ENCODE data around the gene NUDT6. TPM values are rescaled to one million over a fixed set of nuclear protein-coding genes. Genes with fewer than 3 reads are reported as not detected.

Gene NUDT6
- total and polyA plus RNA-seq, 2 experiments from 2014 or later = 5.6 to 11.0 TPM

DNA sequence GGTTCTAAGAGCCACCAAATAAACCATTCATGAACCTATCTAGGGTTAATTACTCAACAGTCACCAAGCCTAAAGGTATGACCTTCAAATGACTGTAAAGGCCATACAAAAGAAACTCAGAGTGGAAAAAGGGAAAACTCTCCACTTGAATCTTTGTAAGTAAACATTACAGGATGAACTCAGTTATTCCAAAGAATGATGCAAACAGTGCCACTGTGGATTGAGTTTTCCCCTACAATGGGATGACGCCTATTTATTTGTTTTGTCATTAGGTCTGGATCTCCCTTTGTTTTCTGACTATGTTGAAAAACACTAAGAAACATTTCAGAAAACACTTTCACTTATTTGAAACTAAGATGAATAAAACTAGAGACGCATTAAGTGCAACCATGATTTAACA lies 12.7 kb downstream of the NUDT6 start:
- Histone ChIP-seq H3K27ac (no peak overlapping the region), H3K36me3 (replicated peaks; ENCODE audit: insufficient read depth, low read depth) (no peaks in the 10 kb centered on the region), H3K4me1 (ENCODE audit: insufficient read depth) (no peaks in the 10 kb centered on the region), H4K20me1 (ENCODE audit: insufficient read depth, poor library complexity, severe bottlenecking) (no peaks in the 10 kb centered on the region), H3K79me2 (no peaks in the 10 kb centered on the region), H3K9me2 (replicated peaks; ENCODE audit: insufficient read depth) (no peaks in the 10 kb centered on the region), H3K9me3 (ENCODE audit: low read depth) (no peaks in the 10 kb centered on the region), H2AFZ (no peak overlapping the region), H3K4me2 (no peak overlapping the region), H3K4me3 (no peak overlapping the region), H3K27me3 (no peaks in the 10 kb centered on the region)
- WGBS (ENCODE audit: low lambda C conversion rate, missing lambda C conversion rate) = 70% methylated on average over 2 of the region's 2 CpGs
- no peak for DNase-seq (ENCODE audit: low spot score)
- TF ChIP-seq, protein P1, sequence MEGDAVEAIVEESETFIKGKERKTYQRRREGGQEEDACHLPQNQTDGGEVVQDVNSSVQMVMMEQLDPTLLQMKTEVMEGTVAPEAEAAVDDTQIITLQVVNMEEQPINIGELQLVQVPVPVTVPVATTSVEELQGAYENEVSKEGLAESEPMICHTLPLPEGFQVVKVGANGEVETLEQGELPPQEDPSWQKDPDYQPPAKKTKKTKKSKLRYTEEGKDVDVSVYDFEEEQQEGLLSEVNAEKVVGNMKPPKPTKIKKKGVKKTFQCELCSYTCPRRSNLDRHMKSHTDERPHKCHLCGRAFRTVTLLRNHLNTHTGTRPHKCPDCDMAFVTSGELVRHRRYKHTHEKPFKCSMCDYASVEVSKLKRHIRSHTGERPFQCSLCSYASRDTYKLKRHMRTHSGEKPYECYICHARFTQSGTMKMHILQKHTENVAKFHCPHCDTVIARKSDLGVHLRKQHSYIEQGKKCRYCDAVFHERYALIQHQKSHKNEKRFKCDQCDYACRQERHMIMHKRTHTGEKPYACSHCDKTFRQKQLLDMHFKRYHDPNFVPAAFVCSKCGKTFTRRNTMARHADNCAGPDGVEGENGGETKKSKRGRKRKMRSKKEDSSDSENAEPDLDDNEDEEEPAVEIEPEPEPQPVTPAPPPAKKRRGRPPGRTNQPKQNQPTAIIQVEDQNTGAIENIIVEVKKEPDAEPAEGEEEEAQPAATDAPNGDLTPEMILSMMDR (IDR thresholded peaks at IDR 0.05; ENCODE audit: poor library complexity) = no peak
- TF ChIP-seq EZH2 (IDR thresholded peaks at IDR 0.05; ENCODE audit: borderline replicate concordance) (no peak), EZH2phosphoT487 (IDR thresholded peaks at IDR 0.05; ENCODE audit: low read depth, severe bottlenecking, unreplicated experiment) (no peak)

DNA sequence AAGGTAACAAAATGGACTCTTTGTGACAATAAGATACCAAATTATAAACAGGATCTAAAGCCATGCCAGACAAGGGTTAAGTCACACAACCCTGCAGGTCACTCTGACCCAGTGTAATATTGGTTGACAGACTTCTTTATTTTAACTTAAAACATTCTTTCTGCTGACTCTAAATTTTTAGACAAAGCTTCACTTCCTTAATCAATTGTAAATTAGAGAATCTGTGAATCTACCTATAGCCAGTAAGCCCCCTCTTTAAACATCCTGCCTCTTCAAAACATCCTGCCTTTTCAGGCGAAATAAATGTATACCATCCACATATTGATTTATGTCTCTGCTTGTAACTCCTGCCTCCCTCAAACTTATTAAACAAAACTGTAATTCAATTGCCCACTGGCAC lies 14.2 kb downstream of the NUDT6 start:
- Histone ChIP-seq H3K4me3 (no peak overlapping the region), H3K9me3 (ENCODE audit: low read depth) (no peaks in the 10 kb centered on the region), H3K79me2 (no peaks in the 10 kb centered on the region), H2AFZ (no peak overlapping the region), H3K9me2 (replicated peaks; ENCODE audit: insufficient read depth) (no peaks in the 10 kb centered on the region), H3K4me2 (no peak overlapping the region), H3K27ac (no peak overlapping the region), H3K4me1 (ENCODE audit: insufficient read depth) (no peaks in the 10 kb centered on the region), H3K36me3 (replicated peaks; ENCODE audit: insufficient read depth, low read depth) (no peaks in the 10 kb centered on the region), H4K20me1 (ENCODE audit: insufficient read depth, poor library complexity, severe bottlenecking) (no peaks in the 10 kb centered on the region), H3K27me3 (no peaks in the 10 kb centered on the region)
- no peak for DNase-seq (ENCODE audit: low spot score)
- TF ChIP-seq EZH2phosphoT487 (IDR thresholded peaks at IDR 0.05; ENCODE audit: low read depth, severe bottlenecking, unreplicated experiment) (no peak), EZH2 (IDR thresholded peaks at IDR 0.05; ENCODE audit: borderline replicate concordance) (no peak)
- TF ChIP-seq, protein P1 (IDR thresholded peaks at IDR 0.05; ENCODE audit: poor library complexity) = no peak
- WGBS (ENCODE audit: low lambda C conversion rate, missing lambda C conversion rate) = 74% methylated on average over 1 of the region's 1 CpG

- Histone ChIP-seq H3K4me2 (no peak overlapping the region), H3K27me3 (no peaks in the 10 kb centered on the region), H3K36me3 (replicated peaks; ENCODE audit: insufficient read depth, low read depth) (no peaks in the 10 kb centered on the region), H3K4me1 (ENCODE audit: insufficient read depth) (no peaks in the 10 kb centered on the region), H3K4me3 (no peak overlapping the region), H2AFZ (no peak overlapping the region), H3K79me2 (no peaks in the 10 kb centered on the region), H4K20me1 (ENCODE audit: insufficient read depth, poor library complexity, severe bottlenecking) (no peaks in the 10 kb centered on the region), H3K9me3 (ENCODE audit: low read depth) (no peaks in the 10 kb centered on the region), H3K9me2 (replicated peaks; ENCODE audit: insufficient read depth) (no peaks in the 10 kb centered on the region), H3K27ac (no peak overlapping the region)
- 94% methylated on average over 7 of the region's 7 CpGs for WGBS (ENCODE audit: low lambda C conversion rate, missing lambda C conversion rate)
- DNase-seq (ENCODE audit: low spot score) = no peak
- TF ChIP-seq, protein P1 (IDR thresholded peaks at IDR 0.05; ENCODE audit: poor library complexity) = no peak
- no peak for TF ChIP-seq EZH2phosphoT487 (IDR thresholded peaks at IDR 0.05; ENCODE audit: low read depth, severe bottlenecking, unreplicated experiment)
- TF ChIP-seq EZH2 (IDR thresholded peaks at IDR 0.05; ENCODE audit: borderline replicate concordance) = no peak
Measured at GRCh38 chr4:122906859-122907305, 15.5 kb downstream of the NUDT6 start.

DNA sequence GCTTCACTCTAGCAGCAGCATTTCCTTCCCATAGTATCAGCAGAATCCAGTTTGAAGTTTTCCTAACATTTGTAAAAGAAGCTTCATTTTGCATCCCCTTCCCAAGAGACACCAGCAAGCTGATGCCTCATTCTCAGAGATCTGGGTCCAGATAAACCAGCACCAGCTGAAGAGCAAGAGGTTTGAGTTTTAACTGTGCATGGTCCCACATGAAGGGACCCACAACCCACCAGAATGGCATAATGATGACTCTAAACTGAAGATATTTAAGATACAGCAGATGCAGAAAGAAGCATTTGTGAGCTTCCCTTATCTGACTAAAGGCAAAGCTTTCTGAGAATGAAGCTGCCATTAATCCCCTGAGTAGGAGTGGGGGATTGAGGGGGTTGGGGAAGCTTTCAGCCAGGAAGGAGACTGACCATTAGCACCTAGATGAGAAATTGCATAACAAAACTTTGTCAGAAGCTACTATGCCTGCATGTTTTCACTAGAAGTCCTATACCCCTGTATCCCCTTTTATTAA lies 18.6 kb downstream of the NUDT6 start:
- Histone ChIP-seq H4K20me1 (ENCODE audit: insufficient read depth, poor library complexity, severe bottlenecking) (no peaks in the 10 kb centered on the region), H3K4me1 (ENCODE audit: insufficient read depth) (no peaks in the 10 kb centered on the region), H3K9me2 (replicated peaks; ENCODE audit: insufficient read depth) (no peaks in the 10 kb centered on the region), H3K27ac (no peak overlapping the region), H3K27me3 (no peaks in the 10 kb centered on the region), H3K9me3 (ENCODE audit: low read depth) (no peaks in the 10 kb centered on the region), H3K36me3 (replicated peaks; ENCODE audit: insufficient read depth, low read depth) (no peaks in the 10 kb centered on the region), H2AFZ (no peak overlapping the region), H3K79me2 (no peaks in the 10 kb centered on the region), H3K4me3 (no peak overlapping the region), H3K4me2 (no peak overlapping the region)
- DNase-seq (ENCODE audit: low spot score) = no peak
- TF ChIP-seq, protein P1 (IDR thresholded peaks at IDR 0.05; ENCODE audit: poor library complexity) = no peak
- TF ChIP-seq EZH2phosphoT487 (IDR thresholded peaks at IDR 0.05; ENCODE audit: low read depth, severe bottlenecking, unreplicated experiment) = no peak
- TF ChIP-seq EZH2 (IDR thresholded peaks at IDR 0.05; ENCODE audit: borderline replicate concordance) = no peak
